Hepatocyte (in vitro differentiated cells): Measurements from ENCODE around the gene ABCA1.

Experiments used
- EZH2 ChIP-seq: fragments of 200-600 bp; sonication (generic); IDR thresholded peaks from 2 replicates; pipeline ENCODE4 v1.6.1; 2016; ENCODE audit warnings: antibody characterized with exemption, mild to moderate bottlenecking, borderline replicate concordance
- EZH2phosphoT487 ChIP-seq: fragments of 200-600 bp; sonication (generic); IDR thresholded peaks from one replicate; pipeline ENCODE4 v1.6.1; 2018; ENCODE audit warnings: antibody characterized with exemption, mild to moderate bottlenecking, low read depth, moderate library complexity; ENCODE audit not compliant: unreplicated experiment, severe bottlenecking
- TF ChIP-seq, protein P1 (sequence below): fragments of 200-600 bp; sonication (generic); IDR thresholded peaks from 2 replicates; pipeline ENCODE4 v1.5.1; 2016; ENCODE audit warnings: antibody characterized with exemption, mild to moderate bottlenecking; ENCODE audit not compliant: poor library complexity

DNA sequence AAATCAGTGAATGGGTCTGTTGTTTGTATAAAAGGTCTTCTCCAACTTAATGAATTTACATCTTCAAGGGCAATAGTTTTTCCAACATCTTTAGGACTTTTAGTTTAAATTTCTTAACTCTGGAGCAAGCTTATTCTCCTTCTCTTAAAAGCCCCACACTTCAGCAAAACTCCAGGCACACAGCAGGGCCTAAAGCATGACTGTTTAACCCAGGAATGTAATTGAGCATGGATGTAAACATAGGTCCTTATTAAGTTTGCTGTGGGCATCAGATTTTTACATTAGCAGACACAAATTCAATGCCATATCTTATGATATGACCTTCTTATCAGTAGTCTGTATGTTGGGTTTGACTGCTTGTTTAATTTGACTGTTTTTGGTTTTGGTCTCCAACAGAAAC lies 78.9 kb downstream of the ABCA1 start:
- TF ChIP-seq, protein P1, sequence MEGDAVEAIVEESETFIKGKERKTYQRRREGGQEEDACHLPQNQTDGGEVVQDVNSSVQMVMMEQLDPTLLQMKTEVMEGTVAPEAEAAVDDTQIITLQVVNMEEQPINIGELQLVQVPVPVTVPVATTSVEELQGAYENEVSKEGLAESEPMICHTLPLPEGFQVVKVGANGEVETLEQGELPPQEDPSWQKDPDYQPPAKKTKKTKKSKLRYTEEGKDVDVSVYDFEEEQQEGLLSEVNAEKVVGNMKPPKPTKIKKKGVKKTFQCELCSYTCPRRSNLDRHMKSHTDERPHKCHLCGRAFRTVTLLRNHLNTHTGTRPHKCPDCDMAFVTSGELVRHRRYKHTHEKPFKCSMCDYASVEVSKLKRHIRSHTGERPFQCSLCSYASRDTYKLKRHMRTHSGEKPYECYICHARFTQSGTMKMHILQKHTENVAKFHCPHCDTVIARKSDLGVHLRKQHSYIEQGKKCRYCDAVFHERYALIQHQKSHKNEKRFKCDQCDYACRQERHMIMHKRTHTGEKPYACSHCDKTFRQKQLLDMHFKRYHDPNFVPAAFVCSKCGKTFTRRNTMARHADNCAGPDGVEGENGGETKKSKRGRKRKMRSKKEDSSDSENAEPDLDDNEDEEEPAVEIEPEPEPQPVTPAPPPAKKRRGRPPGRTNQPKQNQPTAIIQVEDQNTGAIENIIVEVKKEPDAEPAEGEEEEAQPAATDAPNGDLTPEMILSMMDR, result no peak
- no peak for TF ChIP-seq EZH2
- no peak for TF ChIP-seq EZH2phosphoT487
